ENCODE results near the gene PTGDS. TPM values are rescaled to one million over a fixed set of nuclear protein-coding genes. Genes with fewer than 3 reads are reported as not detected.

The PTGDS gene
- total RNA-seq, 1 experiment from 2014 or later, result 3.6 TPM

GRCh38 chr9:136939996-136940525, 37.2 kb upstream of the PTGDS start:
- WGBS (ENCODE audit: extremely low coverage, insufficient read length, low lambda C conversion rate), result no CpG with 5 or more reads among the region's 16 CpGs
- Histone ChIP-seq H3K27ac (ENCODE audit: insufficient read length, low read depth, low read length) (no peak overlapping the region), H3K23me2 (ENCODE audit: insufficient read length, low read depth, low read length, poor library complexity, severe bottlenecking) (peaks cover 3% of the 10 kb centered on the region), H2BK20ac (ENCODE audit: low read depth, low read length, poor library complexity, severe bottlenecking) (no peak overlapping the region), H4K8ac (replicated peaks; ENCODE audit: insufficient read length, low read depth, low read length) (no peak overlapping the region), H2AK5ac (ENCODE audit: insufficient read length, low read length) (no peak overlapping the region), H3K79me1 (ENCODE audit: insufficient read depth, low read depth, low read length, poor library complexity, severe bottlenecking) (no peaks in the 10 kb centered on the region), H3K23ac (ENCODE audit: insufficient read length, low read depth, low read length) (no peak overlapping the region), H3T11ph (ENCODE audit: low read length) (no peak overlapping the region), H3K9ac (ENCODE audit: extremely low read depth, insufficient read length, low read length) (no peak overlapping the region), H2BK12ac (ENCODE audit: insufficient read length, low read depth, low read length) (no peak overlapping the region), H2BK15ac (ENCODE audit: low read depth, low read length) (no peak overlapping the region), H4K91ac (ENCODE audit: insufficient read length, low read depth, low read length) (no peak overlapping the region), H3K9me3 (ENCODE audit: control insufficient read depth, low read depth, low read length) (no peaks in the 10 kb centered on the region), H3K14ac (ENCODE audit: insufficient read depth, low read length) (no peak overlapping the region), H4K5ac (ENCODE audit: insufficient read length, low read depth, low read length) (no peak overlapping the region), H2BK5ac (ENCODE audit: insufficient read length, low read length) (no peak overlapping the region), H2BK120ac (ENCODE audit: low read depth, low read length, poor library complexity, severe bottlenecking) (no peak overlapping the region), H4K20me1 (ENCODE audit: control insufficient read depth, insufficient read depth, insufficient read length) (no peaks in the 10 kb centered on the region), H3K56ac (ENCODE audit: insufficient read length, low read depth, low read length) (no peak overlapping the region), H3K18ac (ENCODE audit: insufficient read length, low read depth, low read length) (no peak overlapping the region), H2AFZ (ENCODE audit: low read length) (no peak overlapping the region), H3K4me2 (ENCODE audit: insufficient read depth, insufficient read length, low read length) (no peak overlapping the region), H3K27me3 (ENCODE audit: insufficient read depth, low read length) (no peaks in the 10 kb centered on the region), H3K4me1 (ENCODE audit: insufficient read depth, low read length) (no peaks in the 10 kb centered on the region), H3K79me2 (ENCODE audit: insufficient read depth, low read length) (no peaks in the 10 kb centered on the region), H3K4ac (ENCODE audit: low read depth, low read length) (no peak overlapping the region)
- TF ChIP-seq CTCF (conservative IDR thresholded peaks at IDR 0.05), result no peak
- Mint-ChIP-seq H3K27ac (no peak overlapping the region), H3K4me1 (peaks cover 8% of the 10 kb centered on the region in 2 experiments), H3K4me3 (no peak overlapping the region), H3K9me3 (no peaks in the 10 kb centered on the region), H3K36me3 (ENCODE audit: insufficient read depth in 1 of 3, low read depth in 3 of 3) (peaks cover 2 to 61% (median 38%) of the 10 kb centered on the region in 3 experiments; a peak in 5 of 7 replicates), H3K27me3 (ENCODE audit: low read depth) (peaks cover 3% of the 10 kb centered on the region; the same call in 1 of the 2 replicates)
- no peak for DNase-seq
